Left colon (tissue), 2 donors: ENCODE measurements around the gene CAMK2A. TPM values are rescaled to one million over a fixed set of nuclear protein-coding genes. Genes with fewer than 3 reads are reported as not detected.

Source experiments
- ATAC-seq: fragments of 200-7000 bp; cut with Tn5 transposase; one replicate; pipeline ENCODE4 v1.9.1; 2020; ENCODE audit warnings: mild to moderate bottlenecking, moderate library complexity
- DNase-seq, 2 donors: peaks; one replicate each; pipeline ENCODE4 v3.0.0-alpha.2; 2020
- intact Hi-C, 2 donors: fragments of 100-400 bp; cut with DNase I in 1 of 2; cut with micrococcal nuclease in 1 of 2; formaldehyde crosslinking; loops; one replicate each; pipeline versions ENCODE4 v1.11.2 to v1.14.0; 2022; cut with DNase I, micrococcal nuclease
- total RNA-seq, 2 donors: library from RNA; stranded (reverse); fragmentation: NEBNext Ultra II Directional; extraction: Animal tissue kit (Norgen Biotek cat#: 25700); gene quantifications; one replicate each; pipeline ENCODE4 v1.2.1, GENCODE V29; 2021
- donor health status: DM: no; HTN: no; CAD: no.
- donor health status: DM: yes; HTN: yes; CAD: no.

CAMK2A gene
- total RNA-seq, 2 donors from 2014 or later: 0.17 to 0.21 TPM

DNA sequence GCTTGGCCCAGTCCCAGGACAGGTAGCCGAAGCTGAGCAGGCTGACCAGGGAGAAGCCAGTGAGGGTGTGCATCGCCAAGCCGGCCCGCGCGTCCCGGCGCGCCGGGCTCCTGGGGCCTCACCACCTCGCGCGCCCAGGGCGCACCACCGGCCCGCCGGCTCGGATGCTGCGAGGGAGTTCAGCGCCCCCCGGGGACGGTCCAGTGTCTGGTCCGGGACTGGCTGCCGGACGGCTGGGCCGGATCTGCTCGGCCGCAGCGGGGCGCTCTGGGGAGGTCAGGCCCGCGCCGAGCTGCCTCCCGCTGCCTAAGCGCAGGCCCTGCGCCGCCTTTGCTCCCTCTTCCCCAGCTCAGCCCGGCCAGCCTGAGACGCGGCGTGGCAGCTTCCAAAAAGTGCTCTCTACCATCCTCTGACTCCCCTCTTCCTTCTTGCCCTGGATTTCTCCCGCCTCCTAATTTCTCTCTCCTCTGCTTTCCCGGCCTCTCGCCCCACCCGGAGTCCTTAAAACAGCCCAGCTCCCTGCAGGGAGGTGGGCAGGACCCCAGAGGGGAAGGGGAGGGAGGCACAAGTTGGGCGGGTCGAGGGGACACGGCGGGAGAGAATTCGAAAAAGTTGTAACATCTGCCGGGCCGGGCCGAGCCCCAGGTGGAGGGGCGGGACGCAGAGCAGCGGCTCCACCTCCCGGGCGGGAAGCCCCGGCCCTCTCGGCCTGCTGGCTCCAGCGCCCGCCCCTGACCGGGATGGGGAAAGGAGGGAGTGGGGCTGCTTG lies 12.9 kb upstream of the CAMK2A start, which contains the start of gene ARSI:
Gene ARSI (minus strand): TSS at position 605 of the 769 bp plus-strand sequence. CDS start 532 bp downstream, at position 73.
- intact Hi-C loops: no loop called here
- DNase-seq: no peak

DNA sequence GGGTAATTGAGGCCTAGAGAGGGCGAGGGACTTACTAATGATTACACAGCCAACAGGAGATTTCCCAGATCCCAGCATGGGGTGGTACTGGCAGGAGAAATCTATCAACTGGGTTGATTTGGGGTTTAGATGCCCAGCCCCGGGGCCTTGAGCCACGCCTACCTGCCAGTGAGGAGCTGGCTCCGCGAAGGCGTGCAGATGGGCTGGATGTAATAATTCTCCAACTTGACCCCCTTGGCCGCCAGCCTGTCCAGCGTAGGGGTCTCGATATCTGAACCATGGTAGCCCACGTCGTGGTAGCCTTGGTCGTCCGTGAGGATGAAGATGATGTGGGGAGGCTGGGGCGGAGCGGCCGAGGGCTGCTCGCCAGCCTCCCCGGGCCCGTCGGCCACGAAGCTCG lies 12.3 kb upstream of the CAMK2A start:
- DNase-seq (no peak), ATAC-seq (no peak)
- intact Hi-C loops: no loop called here

More for the DNA sequence above, 12.9 kb upstream of the CAMK2A start, which contains the start of gene ARSI:
- ATAC-seq: no peak

DNA sequence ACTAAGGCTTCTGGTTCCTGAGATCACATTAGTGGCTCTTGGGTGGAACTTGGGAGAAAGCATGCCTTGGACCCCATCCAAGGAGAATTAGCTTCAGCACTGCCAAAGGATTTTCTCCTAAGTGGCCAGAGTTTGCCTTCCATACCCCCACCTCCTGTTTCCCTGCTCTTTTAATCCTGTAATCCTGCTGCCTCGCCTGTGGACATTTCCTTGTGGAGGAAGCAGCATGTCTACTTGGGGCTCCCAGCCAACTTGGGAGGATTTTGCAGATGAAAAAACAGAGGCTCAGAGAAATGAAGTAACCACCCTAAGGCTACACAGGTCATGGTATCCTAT lies 11.6 kb upstream of the CAMK2A start:
- intact Hi-C loops: no loop called here
- DNase-seq (no peak), ATAC-seq (no peak)

DNA sequence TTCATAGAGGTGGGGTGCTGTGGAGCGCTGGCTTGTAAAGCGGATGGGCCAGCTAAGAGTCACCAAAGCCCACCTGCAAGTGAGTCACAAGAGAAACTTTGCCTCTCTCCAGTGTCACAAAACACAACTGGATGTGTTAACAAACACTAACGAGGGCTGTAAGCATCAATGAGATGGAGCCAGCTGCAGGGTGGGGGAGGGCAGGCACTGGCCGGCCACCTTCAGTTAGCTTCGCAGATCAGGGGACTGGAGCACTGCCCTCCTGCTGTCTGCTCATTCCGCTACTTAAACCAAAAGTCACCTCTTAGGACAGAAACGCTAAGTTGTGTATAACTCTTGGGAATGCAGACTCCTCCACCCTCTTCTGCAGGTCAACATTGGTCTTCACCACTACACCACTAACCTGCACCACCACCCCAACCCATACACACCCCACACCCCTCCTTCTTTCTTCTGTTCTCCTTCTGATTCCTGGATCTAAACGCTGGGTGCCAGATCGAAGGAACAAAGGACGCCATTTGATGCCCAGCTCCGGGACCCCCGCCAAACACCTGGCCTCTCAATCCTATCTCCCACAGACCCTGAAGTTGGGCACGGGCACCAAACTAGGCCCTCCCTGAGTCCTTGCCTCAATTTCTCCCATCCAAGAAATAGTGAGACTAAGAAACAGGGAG lies 11.1 kb upstream of the CAMK2A start:
- ATAC-seq (no peak), DNase-seq (no peak)
- intact Hi-C loops: no loop called here

DNA sequence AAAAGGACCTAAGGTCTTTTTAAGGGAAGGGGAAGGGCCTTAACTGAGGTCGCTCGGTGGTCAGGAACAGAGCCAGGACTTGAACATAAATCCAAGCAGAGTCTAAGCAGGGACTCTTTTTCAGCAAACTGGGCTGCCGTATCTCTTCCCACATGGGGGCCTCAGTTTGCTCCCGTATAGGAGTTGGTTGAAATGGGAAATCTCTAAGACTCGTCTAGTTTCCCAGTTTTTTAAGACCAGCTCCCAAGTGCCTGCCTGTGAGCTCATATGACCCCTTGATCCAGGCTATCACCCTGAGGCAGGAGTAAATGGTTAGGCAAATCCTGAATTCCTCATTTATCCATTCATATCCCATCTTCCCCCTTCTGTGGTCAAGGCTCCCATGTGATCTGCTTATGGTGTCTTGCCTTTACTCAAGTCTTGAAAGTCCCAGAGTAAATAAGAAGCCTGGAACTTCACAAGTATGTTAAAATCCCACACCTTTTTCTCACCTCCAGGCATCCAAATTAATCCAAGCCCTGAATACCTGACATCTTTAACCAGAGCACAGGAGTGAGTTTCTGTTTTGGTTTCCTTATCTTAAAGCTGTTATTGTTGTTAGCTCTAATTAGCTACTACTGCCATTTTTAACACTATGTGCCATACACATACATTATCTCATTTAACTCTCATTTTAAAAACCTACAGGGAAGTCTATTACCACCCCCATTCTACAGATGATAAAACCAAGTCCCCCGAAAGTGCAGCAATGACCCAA lies 10.2 kb upstream of the CAMK2A start:
- ATAC-seq (no peak), DNase-seq (no peak)
- intact Hi-C loops: no loop called here

DNA sequence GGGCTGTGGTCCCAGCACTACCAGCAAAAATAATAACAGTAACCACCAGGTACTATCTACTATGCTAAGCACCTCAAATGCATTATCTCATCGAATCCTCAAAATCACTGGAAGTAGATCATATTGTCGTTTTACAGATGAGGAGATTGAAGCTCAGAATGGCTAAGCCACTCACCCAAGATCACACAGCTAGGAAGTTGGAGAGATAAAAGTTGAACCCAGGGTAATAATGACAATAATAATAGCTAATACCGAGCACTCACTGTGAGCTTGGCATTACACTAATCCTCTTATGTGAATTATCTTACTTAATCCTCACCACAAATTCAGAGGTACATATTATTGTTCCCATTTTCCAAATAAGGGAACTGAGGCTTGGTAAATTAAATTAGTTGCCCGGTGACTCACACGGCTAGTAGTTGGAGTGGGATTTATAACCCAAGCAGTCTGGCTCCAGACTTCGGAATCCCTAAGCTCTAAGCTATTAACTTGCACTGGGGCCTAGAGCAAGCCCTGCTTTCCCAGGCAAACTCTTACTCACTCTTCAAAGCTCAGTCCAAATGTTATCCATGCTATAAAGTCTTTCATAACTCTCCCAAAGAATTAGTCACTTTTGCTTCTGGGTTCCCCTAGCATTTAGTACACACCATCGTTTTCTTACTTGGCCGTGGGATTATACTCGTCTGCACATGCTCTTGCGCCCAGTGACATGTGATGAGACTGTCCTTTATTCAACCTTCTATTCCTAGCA lies 9.3 kb upstream of the CAMK2A start:
- DNase-seq: no peak
- intact Hi-C loops: no loop called here
- no peak for ATAC-seq

DNA sequence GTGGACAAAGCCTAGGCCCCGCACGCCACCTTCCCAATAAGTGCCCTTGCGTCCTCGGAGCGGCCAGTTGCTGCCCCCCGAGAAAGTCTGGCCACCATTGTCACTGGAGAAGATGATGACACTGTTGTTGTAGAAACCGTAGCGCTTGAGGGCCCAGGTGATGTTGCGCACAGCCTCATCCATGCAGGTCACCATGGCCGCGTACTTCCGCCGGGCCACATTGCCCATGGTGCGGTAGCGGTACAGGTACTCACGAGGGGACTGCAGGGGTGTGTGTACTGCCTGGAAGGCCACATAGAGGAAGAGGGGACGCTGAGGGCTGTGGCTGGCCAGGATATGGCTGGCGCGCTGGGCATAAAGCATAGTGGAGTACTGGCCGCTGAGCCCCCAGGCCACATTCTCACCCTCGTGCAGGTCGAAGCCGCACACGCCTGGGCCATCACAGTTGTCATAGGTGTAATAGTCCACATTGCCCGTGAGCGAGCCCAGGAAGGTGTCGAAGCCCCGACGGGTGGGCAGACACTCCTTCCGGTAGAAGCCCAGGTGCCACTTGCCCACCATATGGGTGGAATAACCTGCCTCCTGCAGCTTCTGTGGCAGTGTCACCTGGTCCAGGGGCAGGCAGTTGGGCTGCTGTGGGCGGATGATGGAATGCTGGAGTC lies 8.5 kb upstream of the CAMK2A start:
- ATAC-seq (no peak), DNase-seq (no peak)
- intact Hi-C loops: no loop called here

DNA sequence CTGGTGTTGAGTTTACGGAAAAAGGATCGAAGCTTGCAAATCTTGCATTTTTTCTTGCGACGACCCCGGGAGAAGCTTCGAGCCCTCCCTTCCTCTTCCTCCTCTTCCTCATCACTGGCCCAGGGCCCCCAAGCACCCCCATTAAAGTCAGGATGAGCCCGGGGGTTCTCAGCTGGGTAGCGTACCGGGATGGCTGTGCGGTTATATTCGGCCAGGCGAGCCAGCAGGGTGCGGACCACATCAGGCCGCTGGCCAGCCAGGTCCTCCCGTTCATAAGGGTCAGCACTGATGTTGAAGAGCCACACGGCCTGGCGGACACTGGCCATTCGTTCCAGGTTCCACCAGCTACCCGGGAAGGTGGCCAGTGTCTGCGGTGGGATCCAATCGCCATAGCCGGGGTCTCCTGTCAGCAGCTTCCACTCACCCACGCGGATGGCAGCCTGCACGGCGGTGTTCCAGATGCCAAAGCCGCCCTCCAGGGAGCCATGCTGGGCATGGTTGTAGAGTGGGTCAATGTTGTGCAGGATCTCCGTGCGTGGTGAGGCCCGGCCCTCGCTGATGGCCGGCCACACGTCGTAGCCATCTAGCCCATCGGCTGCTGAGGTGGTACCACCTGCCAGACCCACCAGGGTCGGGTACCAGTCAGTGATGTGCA lies 7.8 kb upstream of the CAMK2A start:
- ATAC-seq (no peak), DNase-seq (no peak)
- intact Hi-C loops: no loop called here

DNA sequence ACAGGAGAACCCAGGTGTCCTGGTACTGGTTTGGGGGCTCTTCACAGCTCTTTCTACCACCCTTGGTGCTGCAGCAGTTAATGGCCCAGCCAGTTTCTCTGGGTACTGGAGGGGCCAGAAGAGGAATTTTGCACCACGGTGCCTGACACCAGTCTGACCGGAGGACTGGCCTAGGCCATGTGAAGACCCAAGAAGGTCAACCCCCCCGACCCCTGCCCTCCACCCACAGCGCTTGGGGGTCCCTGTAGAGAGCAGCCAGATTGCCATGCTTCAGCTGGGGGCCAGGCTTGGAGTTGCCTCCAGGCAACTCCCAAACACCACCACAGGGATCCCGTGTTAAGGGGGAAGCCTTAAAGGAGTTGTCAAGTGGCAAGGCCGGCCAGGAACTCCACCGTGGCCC lies 6.9 kb upstream of the CAMK2A start:
- no peak for ATAC-seq
- DNase-seq: no peak
- intact Hi-C loops: no loop called here

DNA sequence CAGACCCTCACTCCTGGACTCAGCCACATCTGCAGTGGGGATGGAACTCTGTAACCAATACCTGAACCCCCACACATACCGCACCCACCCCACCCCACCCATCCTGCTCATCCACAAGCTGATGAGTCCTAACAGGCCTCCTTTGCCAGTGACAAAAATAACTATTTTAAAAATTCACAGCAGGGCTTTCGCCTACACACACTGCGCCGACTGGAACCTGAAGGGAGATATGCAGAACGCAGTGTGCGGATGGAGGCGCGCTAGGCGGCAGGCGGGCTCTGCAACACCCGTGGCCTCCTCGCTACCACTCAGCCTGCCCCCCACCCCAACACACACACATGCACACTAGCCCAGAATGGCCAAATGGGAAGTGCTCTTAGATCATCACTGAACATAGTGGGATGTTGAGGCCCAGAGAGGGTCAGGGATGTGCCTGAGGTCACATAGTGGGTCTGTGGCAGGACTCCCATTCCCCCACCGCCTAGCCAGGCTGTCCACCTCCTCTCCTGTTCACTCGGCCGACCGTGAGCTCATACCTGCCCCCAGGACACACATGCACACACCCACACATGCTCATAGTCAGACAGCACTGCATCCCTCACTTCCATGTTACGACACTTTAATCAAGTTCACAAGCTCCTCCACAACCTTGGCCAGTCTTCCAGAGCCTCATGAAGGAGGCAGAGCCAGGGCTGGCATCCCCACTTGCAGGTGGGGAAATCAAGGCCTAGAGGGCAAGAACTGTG lies 6.3 kb upstream of the CAMK2A start:
- intact Hi-C loops: no loop called here
- ATAC-seq (no peak), DNase-seq (no peak)

DNA sequence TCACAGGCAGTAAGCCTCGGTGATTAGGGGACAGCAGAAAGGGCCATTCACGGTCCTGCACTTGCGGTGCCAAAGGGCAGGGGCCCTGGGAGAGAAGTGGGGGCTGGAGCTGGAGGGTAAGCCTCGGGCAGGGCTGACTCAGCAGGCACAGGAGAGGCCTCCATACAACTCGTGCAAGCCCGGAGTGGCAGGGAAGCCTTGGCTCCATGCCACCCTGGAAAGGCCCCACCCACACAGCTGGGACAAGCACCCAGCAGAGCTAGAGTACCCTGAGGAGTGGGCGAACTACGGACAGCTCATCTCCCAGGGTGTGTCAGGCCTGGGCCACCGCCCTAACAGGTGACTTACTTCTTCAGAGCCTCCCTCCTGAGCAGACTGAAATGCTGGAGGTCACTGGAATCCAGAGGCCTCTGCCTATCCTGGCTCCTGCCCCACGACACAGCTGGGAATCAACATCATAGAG lies 5.6 kb upstream of the CAMK2A start:
- DNase-seq: peak; percentile 40 to 48
- intact Hi-C loops: no loop called here
- peak; percentile 85 for ATAC-seq

DNA sequence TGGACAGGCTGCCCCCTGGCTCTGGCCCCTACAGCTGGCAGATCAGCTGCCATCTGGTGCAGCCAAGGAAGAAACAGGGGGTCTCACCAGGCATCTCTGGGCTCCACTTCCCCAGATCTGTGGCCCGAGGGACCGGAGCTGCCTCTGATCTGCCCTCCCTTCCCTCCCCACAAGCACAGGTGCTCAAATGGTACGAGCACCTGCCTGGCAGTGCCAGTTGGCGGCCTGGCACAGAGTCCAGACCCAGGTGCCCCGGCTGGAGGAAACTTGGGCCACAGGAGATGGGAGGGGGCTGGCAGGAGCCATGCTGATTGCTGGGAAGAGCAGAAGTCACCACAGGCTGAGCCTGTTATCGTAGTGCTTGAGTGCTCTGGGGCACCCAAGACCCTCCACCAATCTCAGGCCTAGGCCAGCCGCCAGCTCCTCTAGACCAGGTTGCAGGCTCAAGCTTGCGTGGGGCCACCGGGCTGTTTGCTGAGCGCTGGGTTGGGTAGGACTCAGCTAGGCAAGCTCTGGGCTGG lies 5.0 kb upstream of the CAMK2A start:
- DNase-seq (no peak), ATAC-seq (no peak)
- intact Hi-C loops: no loop called here

DNA sequence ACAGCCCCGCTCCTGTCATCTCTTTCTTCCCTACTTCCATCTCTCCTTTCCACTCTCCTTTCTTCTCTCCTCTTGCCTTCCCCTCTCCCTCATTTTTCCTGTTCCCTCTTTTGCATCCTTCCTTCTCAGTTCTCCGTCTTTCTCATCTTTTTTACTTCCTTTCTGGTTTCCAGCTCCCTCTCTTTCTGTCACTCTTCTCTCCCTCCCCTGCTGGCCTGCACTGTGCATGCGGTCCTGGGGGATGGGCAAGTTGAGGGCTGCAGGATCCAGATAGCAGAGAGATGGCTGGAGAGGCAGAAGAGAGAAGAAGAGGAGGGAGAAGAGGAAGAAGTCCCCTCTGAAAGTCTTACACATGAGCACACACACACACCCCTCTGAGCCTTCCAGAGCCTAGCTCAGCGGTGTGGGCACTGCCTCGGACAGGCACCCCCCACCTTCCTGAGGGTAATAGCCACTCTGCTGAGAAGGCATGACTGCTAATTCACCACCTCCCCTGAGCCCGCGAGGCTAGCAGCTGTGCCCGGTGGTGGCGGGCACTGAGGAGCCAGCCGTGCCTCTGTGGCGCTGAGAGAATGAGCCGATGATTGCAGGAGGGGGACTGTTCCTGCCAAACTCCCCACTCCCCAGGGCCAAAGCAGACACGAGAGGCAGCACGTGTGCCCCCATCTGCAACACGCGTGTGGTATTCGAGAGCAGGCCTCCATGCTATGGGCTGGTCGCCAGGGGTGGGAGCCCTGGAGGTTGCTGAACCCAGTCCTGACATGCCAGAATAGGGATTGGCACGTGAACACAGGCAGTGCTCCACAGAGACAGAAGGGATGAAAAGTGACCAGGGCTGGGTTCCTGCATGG lies 3.7 kb upstream of the CAMK2A start:
- intact Hi-C loops: no loop called here
- ATAC-seq (no peak), DNase-seq (no peak)

DNA sequence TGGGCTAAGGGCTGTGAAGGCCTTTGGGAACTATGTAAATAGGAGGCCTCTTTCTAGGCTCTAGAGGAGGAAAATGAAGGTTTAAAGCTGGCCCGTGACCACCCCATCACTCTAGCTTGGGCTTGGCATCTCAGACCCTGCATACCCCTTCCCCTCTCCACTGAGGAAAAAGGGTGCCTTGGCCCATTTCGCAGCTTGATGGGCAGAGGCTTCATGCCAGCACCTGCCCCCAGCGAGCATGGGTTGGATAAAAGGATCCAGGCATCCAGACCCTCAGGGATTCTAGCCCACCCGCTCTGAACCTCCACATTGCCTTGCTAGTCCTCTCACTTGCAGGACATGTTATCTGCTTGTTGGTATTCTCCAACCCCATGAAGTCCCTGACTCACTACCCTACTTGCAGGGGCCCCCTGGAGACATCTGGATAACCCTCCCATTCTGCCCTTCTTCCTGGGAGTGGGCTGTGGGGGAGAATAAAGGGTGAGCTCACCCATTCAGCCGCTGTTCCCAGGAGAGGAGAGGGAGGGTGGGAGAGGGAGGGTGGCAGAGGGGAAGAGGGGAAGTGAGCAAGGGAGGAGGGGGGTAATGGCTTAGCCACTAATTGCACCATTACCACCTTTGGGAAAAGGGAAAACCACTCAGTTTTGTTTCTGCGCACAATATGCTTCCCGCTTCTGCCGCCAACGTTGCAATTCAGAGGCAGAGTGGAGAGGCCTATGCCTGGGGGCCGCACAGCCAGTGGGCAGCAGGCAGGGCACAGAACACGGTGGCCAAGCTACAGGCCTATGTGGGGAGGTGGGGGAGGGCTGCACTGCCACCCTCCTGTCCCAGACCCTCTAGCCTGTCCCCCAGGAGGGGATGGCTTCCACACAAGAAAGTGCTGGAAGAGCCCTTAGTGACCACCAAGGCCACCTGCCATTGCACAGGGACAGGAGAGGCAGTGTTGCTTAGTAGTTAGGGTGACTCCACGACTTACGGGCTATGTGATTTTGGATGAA lies 2.1 kb upstream of the CAMK2A start:
- ATAC-seq: no peak
- intact Hi-C loops: no loop called here
- DNase-seq: no peak

DNA sequence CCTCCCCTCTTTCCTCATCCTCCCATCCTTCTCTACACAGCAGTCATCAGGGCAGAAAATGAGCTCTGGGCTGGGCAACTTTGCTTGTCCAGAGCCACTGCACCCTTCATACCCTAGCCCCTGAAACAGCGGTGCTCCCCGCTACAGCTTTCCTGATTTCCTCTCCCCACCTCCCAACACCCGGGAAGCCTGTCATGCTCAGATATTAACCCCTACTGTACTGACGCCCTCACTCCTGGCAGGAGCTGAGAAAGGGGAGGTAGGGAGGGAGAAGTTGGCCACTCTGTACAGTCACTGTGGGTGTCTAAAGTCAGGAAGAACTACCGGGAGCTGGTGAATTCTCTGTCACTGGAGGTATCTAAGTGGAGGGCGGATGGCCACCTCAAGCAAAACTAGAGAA lies 782 bp downstream of the CAMK2A start:
- ATAC-seq (no peak), DNase-seq (no peak)
- intact Hi-C loops: no loop called here
